ENCODE data around the gene RNASEH1.

Gene RNASEH1, protein sequence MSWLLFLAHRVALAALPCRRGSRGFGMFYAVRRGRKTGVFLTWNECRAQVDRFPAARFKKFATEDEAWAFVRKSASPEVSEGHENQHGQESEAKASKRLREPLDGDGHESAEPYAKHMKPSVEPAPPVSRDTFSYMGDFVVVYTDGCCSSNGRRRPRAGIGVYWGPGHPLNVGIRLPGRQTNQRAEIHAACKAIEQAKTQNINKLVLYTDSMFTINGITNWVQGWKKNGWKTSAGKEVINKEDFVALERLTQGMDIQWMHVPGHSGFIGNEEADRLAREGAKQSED
- total RNA-seq: 32.7 to 41.8 (median 38.9) reads per million in 4 experiments

DNA sequence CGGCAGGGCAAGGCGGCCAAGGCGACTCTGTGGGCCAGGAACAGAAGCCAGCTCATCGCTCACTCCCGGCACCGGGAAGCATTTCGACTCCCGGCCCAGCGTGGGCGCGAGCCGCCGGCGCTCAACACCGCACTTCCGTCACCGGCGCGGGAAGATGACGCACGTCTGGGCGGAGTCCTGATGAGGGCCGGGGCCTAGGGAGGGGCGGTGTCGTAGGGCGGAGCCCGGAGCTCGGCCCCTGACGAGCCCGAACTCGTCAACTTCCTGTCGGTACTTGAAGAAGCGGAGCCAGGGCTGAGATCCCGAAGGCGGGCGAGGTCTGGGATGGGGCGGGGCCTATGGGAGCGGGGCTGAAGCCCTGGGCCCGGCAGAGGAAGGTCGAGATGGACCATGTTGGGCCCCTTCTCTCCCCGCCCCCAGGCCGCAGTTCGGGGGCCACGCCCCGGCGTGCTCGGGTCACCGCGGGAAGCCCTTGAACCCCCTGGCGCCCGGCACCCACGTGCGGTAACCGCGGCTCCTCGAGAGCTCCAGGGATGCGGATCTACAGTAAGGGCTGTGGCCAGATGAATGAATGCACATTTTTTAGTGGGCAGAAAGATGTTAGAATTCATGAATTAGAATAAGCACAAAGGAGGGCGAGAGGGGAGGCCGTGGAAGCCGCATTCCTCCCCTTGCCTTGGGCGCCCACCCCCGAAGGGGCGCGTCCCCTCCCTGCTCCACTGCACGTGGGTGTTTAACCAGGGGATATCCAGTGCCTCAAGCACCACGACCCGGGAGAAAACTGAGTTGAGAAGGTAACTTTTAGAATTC lies at the start of gene RNASEH1:
RNASEH1 (minus strand) TSS at position 129 of the 810 bp plus-strand sequence; CDS start at position 56, 73 bp downstream.
- DNase-seq: peak; percentile 97

DNA sequence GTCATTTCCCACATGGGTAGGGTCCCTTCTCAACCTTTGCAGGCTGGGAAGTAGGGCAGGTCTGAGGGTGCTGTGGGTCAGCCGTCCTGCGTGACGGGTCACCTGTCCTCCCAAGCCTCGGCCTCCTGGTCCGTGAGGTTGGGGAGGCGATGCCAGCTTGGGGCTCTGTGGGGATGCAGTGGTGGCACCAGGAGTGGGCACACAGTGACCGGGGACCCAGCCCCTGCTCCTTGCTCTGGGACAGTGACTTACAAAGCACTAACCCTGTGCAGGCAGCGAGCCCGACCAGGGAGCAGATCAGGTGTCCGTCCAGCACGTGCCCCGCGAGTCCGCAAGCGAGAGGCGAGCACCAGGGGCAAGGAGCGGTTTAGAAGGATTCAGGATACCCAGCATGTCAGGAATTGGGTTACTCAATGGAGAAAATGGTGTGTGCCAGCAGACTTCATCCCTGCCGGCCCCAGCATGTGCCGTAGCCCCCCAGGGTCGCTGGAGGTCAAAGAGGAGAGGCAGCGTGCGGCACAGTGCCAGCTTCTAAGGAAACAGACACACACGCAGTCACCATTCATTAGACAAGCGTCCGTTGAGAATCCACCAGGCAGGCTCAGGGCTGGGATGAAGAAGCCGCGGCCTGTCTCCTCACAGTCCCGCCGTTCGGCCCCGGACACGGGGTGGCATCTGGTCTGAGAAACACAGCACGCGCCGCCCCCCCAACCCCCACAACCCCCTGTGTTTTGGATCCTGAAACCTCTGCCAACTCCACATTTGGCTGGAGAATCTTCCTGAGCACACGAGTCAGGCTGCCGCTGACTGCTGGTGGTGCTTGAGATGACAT lies 48.5 kb upstream of the RNASEH1 start:
- DNase-seq: no peak

DNA sequence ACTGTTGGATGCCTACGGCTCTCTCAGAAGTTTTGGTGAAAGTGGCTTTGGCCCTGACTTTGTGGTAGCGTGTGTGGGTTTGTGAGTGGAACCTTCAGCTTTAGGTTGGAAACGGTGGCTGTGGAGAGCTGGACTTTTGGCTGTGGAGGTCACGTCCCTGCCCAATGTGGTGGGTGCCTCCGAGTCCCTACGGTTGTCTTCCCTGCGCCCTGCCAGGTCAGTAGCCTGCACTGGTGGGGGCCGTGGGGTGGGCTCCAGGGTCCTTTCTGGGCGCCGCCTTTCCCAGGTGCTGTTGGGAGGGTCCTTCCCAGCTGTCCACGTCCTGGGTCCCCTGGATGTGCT lies 47.9 kb upstream of the RNASEH1 start:
- DNase-seq: no peak

DNA sequence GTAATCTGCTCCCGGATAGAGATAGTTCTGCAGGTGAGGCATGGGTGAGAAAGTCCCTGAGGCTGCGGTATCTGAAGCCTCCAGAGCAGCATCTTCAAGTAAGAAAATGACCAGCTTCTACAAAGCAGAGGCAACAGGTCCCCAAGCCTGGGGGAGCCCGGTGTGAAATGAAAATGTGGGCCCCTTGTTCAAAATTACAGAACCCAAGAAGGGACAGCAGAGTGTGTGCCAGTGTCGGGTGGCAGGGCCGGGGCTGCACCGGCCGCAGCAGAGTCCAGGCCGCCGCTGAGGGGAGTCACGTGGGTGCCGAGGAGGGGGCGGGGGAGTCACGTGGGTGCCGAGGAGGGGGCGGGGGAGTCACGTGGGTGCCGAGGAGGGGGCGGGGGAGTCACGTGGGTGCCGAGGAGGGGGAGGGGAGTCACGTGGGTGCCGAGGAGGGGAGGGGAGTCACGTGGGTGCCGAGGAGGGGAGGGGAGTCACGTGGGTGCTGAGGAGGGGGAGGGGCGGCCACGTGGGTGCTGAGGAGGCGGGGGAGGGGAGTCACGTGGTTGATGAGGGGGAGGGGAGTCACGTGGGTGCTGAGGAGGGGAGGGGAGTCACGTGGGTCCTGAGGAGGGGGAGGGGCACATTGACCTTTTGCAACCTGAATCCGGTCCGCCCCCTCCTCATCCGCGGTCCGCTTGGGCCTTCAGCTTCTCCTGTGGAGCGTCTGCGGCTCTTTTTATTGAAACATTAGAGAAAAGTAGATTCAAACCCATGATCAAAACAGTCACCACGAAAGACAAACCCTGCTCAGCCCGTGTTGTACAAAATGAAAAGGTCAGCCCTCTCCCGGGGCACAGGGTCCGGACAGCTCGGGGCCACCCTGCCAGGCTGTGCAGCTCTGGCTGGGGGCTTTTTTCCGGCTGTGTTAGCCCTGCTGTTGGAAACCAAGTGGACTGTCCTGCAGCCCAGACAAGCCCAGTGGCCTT lies 47.1 kb upstream of the RNASEH1 start:
- DNase-seq: peak; percentile 38

DNA sequence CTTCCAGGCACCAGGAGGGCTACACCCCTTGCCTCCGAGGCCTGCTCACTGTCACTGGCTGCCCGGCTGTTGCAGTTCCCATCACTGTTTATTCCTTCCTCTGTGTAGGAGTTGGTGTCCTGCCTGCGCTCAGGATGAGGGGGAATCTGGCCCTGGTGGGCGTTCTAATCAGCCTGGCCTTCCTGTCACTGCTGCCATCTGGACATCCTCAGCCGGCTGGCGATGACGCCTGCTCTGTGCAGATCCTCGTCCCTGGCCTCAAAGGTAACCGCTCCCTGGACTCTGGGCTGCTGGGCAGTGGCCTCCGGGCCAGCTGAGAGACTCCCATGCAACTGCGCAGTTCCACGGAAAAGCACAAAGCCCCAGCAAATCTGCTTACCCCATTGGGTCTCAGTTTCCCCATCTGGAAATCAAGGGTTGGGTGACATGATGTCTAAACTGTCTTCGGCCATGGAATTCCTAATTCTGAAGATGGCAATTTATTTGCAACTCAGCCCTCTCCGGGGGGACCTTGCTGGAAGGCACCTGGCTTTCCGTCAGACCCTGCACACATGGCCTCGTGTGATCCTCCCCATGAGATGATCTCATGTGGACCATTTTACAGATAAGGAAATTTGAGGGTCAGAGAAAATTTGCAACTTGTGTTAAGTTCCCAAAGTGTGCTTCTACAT lies 46.2 kb upstream of the RNASEH1 start:
- DNase-seq: no peak

DNA sequence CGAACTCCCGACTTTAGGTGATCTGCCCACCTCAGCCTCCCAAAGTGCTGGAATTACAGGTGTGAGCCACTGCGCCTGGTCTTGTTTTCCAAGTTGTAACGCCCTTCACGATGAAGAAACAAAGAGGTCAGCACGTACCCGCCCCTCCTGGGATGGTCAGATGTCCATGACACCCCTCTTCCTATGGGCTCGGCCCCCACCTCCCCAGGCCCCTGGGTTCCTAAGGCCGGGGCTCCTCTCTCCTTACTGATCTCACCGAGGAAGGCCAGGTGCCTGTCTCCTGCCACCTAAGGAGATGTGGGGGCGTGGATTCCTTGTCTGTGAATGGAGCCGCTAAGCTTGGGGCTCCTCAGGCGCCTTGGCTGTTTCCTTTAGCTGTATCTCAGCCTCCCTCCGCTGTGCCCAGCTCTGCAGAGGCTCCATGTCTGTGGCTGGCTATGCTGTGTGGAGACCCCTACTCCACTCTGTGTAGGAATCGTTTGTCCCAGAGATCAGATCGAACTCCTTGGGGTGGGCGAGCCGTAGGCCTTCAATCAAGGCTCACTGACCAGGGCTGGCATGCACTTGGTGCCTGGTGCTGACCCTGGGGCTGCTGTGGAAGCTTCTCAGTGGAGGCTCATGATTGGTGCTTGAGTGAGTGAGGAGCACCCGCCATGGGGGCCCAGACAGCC lies 45.5 kb upstream of the RNASEH1 start:
- no peak for DNase-seq

DNA sequence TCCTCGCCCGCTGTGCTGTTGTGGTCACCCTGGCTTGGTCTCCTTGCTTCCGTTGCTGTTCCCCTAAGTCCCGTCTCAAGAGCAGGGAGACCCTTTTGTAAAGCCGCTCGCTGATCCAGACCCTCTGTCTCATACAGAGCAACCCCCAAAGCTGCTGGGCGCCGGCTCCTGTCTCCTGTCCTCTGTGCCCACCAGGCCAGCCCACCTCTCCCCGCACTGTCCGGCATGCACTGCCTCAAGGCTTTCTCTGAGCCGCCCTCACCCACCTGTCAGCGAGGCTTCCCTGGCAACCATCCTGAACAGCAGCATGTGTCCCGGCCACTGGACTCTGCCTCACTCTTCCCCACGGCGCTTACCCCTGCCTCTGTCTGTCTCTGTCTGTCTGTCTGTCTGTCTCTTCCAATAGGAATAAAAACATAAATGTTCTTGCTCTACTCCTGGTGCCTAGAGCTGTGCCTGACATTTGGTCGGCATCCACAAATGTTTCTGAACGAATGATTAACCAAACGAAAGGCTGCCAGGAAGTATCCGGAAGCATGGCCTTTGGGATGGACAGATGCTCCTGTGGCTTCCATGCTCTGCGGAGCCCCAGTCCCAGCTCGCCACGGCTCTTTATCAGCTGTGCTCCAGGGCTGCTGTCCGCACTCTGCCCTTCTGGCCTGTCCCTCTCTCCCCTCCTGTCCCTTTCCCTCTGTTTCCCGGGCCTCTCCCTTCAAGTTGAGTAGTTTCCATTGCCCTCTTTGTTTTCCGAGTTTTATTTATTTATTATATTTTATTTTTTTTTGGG lies 44.6 kb upstream of the RNASEH1 start:
- no peak for DNase-seq

DNA sequence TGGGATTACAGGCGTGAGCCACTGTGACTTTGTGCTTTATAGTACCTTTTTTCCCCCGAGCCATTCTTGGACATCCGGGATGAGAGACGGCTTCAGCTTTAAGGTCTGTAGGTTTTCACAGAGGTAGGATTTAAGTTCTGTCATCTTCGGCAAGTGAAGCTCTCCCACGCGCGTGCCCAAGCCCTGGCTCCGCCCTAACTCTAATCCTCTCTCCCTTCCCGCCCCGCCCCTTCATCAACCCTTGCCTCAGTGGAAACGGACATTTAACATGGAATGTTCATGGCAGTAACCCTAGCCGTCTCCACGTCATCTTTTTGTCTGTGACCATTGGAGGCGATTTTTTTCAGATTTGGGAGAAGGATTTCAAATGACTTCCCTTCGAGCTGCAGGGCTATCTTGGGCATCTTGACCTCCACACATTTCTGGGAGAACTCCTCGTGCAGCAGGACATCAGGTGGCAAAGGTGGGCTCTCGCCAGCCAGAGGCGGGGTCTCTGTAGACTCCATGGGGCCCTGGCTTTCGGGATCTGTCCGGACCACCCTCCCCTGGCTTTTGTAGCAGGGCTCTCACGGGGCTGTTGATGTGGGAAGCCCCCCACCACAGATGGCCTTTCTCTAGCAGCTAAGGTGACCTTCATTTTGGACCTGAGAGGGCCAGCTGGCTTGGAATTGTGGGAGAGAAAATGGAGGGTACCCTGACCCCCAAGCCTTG lies 43.6 kb upstream of the RNASEH1 start:
- DNase-seq: no peak

DNA sequence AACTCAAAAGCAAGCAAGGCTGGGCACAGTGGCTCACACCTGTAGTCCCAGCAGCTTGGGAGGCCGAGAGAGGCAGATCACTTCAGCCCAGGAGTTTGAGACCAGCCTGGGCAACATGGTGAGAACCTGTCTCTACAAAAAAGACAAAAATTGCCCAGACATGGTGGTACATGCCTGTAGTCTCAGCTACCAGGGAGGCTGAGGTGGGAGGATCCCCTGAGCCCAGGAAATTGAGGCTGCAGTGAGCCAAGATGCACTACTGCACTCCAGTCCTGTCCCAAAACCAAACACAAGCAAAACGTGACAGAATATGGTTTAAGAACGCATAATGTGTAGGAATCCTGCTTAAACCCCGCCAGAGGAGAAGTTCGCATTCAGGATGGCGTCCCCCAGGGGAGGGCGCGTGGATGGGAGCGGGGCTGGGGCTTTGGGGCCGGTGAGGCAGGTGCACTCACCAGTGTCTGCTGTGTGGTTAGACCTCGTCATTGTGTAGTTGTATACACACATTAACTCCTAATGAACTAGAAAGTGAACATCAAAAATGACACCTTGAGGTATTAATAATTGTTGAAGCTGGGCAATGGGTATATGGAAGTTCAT lies 42.2 kb upstream of the RNASEH1 start:
- DNase-seq: no peak

DNA sequence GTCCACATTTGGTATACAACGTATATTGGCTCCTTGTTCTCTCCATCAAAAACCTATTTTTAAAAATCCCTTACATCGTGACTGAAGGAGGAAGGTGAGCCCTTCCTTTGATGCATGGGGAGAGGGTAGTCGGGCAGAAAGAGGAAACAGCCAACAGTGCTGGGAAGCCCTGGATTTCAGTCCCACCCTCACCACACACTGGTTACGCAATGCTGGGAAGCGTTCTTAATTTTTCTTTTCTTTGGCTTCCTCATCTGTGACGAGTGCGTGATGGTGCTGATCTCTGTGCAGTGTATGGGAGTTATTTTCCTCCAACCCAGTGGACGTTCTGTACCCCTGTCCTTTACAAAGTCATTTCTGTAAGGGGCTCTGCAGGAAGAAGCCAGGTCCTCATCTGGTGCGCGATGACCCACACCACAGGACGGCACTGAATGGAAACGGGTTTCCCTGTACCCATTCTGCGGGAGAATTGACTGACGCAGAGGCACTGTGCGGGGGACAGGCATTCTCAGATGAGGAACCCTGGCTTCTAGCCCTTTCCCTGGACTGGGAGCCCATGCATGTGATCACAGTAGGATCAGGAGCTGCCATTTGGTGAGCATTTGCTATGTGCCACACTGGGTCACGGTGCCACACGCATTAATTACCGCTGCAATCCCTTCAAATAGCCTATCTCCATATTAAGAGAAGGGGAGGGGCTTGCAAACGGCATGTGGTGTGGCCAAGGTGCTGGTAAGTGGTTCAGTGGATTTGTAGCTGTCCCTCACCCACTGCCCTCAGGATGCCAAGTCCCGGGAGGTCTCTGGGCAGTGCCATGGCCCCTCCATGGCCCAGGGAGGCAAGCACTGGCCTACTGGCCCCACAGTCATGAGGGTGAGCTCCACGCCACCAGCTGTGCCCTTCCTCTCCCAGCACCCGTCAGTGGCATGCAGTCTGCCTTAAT lies 41.0 kb upstream of the RNASEH1 start:
- DNase-seq: no peak

DNA sequence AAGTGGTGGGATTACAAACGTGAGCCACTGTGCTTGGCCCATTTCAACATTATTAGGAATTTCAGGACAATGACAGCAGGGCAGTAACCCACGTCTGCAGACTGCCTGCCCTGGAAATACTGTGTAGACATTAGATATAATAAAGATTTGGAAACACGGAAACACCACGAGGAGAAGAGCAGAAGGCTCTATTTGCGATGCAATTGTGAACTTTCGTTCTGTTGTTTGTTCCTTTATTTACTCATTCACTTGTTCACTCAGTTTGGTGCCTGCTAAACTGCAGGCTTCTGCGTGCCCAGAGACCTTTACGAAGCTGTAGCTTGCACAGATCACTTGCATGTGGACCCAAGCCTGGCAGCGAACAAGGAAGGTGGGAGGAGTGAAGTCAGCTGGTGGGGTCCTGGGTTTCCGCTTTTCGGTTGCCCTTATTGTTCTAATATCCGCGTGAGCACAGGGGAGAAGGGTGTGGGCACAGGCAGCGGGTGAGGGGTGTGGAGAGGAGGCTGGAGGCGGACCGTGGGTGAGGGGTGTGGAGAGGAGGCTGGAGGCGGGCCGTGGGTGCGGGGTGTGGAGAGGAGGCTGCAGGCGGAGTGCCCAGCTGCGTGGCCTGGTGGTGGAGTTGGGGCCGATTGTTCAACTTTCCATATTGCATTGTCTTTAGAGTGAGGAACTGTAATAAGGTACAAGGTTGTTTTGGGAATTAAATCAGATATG lies 40.2 kb upstream of the RNASEH1 start:
- no peak for DNase-seq

DNA sequence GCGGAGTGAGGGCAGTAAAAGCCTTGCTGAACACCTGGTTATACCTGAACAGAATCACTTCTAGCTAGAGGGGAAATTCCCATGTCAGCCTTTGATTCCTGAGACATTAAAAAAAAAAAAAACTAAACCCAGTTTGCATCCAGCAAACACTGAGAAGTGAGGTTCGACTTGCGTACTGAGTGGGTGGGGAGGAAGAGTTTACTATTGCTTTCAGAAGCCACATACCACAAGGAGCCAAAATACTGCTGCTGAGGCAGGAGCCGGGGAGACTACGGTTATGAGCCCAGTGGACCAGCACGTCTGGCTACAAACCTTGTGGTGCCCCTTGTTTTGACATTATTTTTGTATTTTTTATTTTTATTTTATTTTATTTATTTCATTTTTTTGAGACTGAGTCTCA lies 39.4 kb upstream of the RNASEH1 start:
- no peak for DNase-seq

DNA sequence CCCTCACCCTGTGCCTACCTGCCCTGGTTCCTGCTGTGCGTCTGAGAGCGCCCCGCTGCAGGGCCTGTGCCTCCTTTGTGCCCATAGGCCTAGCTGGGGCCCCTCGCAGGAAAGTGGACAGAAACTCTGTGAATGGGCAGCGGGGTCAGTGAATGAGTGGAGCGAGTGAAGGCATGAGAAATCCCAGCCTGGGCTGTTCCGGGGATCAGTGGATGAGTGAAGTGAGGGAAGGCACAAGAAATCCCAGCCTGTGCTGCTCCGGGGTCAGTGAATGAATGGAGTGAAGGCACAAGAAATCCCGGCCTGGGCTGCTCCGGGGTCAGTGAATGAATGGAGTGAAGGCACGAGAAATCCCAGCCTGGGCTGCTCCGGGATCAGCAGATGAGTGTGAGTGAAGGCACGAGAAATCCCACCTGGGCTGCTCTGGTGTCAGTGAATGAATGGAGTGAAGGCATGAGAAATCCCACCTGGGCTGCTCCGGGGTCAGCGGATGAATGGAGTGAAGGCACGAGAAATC lies 38.8 kb upstream of the RNASEH1 start:
- no peak for DNase-seq

DNA sequence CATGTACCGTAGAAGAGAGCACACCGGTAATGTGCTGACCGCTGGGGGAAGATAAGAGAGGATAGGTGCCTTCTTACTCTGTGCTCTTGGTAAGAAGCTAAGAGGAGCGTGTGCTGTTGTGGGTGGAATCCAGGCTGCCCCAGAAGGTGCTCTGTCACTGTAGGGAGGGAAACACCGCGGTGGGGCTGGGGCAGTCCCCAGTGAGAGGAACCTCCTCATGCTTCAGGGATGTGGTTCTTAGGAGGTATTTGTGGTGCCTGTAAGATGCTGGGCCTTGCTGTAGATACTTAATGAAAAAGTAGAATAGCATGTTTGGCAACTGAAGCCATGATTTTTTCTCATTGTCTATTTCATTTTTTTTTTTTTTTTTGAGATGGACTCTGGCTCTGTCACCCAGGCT lies 37.9 kb upstream of the RNASEH1 start:
- DNase-seq: no peak

DNA sequence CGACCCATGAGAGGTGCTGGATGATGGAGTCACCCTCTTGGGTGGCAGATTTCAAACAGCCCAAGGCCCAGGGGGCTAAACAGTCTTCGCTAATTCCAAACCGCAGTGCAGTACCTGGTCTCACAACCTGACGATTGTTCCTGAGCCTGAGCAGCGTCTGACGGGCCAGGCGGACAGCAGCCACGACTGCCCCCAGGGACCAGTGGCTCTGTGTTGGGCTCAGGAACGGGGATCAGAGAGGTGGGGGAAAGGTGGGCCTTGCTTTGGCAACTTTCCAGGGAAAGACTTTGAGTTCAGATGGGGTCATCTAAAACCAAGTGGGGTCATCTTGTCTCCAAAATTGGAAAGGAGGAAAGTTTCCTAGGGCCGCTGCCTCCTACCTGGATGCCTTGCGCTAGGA lies 37.3 kb upstream of the RNASEH1 start:
- DNase-seq: no peak

DNA sequence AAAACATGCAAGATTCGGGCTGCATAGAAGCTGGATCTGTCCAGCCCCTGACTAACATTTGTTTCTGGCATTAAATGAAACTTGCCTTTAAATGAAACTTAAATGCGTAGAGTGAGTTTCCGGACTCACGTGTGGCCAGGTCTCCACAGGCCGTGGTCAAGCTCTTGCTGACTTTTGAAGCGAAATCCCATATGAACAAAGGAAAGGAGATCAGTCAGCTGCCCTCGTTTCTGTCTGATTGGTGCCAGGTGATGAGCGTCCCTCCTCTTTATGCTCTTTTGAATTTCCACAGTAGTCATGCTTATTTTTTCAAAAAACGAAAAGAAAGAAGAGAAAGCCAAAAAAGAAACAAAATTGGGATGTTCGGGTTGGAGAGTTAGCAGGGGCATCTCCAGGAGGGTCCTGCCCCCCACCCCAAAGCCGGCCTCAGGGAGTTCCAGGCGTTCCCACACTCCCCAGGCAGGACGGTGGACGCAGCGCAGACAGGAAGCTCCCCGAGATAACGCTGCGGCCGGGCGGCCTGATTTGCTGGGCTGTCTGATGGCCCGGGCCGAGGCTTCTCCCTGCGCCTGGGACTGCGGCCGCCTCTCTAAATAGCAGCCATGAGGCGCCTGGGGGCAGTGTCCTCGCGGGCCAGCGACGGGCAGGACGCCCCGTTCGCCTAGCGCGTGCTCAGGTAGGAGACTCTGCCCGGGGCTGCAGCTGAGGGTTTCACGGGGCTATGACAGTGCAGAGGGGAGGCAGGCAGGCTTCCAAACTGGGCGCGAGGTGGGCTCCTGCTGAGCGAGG lies 36.6 kb upstream of the RNASEH1 start, which contains the start of gene COLEC11:
COLEC11 (plus strand) TSS at position 620 of the 789 bp plus-strand sequence. CDS start 9,229 bp downstream, outside the sequence.
- no peak for DNase-seq
